IMR-90 (cell line): Measurements from ENCODE around the gene PRKCA. TPM values are rescaled to one million over a fixed set of nuclear protein-coding genes. Genes with fewer than 3 reads are reported as not detected.

Source experiments
- ATAC-seq: fragments of 200-7000 bp; cut with Tn5 transposase; 2 replicates; pipeline ENCODE4 v1.9.1; 2020; ENCODE audit warnings: low read depth, mild to moderate bottlenecking, moderate library complexity
- BruUV-seq: library from RNA; stranded (reverse); fragments of 400-500 nt; replicated peaks from 2 replicates; lab custom pipeline; 2021; lab: Mats Ljungman, UMichigan
- CTCF ChIA-PET: fragments of 300-600 bp; formaldehyde crosslinking; extraction: SDS; loops from one replicate; lab custom pipeline; 2021; ENCODE audit warnings: antibody characterized with exemption; lab: Yijun Ruan, JAX
- POLR2A ChIA-PET: fragments of 300-600 bp; sonication (Branson Sonifier 250); formaldehyde crosslinking; loops from one replicate; lab custom pipeline; 2022; ENCODE audit warnings: antibody characterized with exemption; ENCODE audit not compliant: unreplicated experiment; lab: Charles Lee
- DNase-seq: peaks from one replicate; pipeline ENCODE4 v3.0.0; 2013
- H2AFZ ChIP-seq: replicated peaks from 2 replicates; pipeline ENCODE3; 2013; ENCODE audit warnings: low read length, mild to moderate bottlenecking; ENCODE audit not compliant: poor library complexity
- H2AK5ac ChIP-seq: 2 replicates; pipeline ENCODE4 v1.6.1; 2013; ENCODE audit warnings: low read depth, low read length, inconsistent platforms
- H2AK9ac ChIP-seq: replicated peaks from 2 replicates; pipeline ENCODE3; 2013; ENCODE audit warnings: mild to moderate bottlenecking, low read depth, low read length, moderate library complexity; ENCODE audit not compliant: poor library complexity
- H2BK120ac ChIP-seq: 2 replicates; pipeline ENCODE4 v1.6.1; 2013; ENCODE audit warnings: low read depth, low read length, inconsistent platforms
- H2BK15ac ChIP-seq: 3 replicates; pipeline ENCODE4 v1.6.1; 2013; ENCODE audit warnings: low read depth, low read length, inconsistent platforms
- H2BK20ac ChIP-seq: 2 replicates; pipeline ENCODE4 v1.6.1; 2013; ENCODE audit warnings: low read depth, mild to moderate bottlenecking, inconsistent platforms, low read length, moderate library complexity
- H2BK5ac ChIP-seq: 2 replicates; pipeline ENCODE4 v1.6.1; 2013; ENCODE audit warnings: mild to moderate bottlenecking, low read depth, low read length, inconsistent platforms; ENCODE audit not compliant: poor library complexity, severe bottlenecking
- H3K14ac ChIP-seq: replicated peaks from 2 replicates; pipeline ENCODE4 v1.6.1; 2013; ENCODE audit warnings: low read depth, low read length, inconsistent platforms
- H3K18ac ChIP-seq: 2 replicates; pipeline ENCODE4 v1.6.1; 2013; ENCODE audit warnings: low read depth, low read length, control low read depth
- H3K23ac ChIP-seq: 2 replicates; pipeline ENCODE4 v1.6.1; 2013; ENCODE audit warnings: low read depth, low read length, inconsistent platforms
- H3K27ac ChIP-seq: 2 replicates; pipeline ENCODE4 v1.5.1; 2013; ENCODE audit warnings: mild to moderate bottlenecking, control low read depth, low read length; ENCODE audit not compliant: insufficient read depth
- H3K27me3 ChIP-seq: 2 replicates; pipeline ENCODE4 v1.6.1; 2013; ENCODE audit warnings: low read length; ENCODE audit not compliant: control insufficient read depth, insufficient read depth
- H3K36me3 ChIP-seq: 2 replicates; pipeline ENCODE4 v1.6.1; 2013; ENCODE audit warnings: low read length, mixed read lengths; ENCODE audit not compliant: control insufficient read depth, insufficient read depth
- H3K4ac ChIP-seq: 2 replicates; pipeline ENCODE4 v1.6.1; 2013; ENCODE audit warnings: low read depth, low read length, inconsistent platforms
- H3K4me1 ChIP-seq: 2 replicates; pipeline ENCODE4 v1.6.1; 2013; ENCODE audit warnings: low read length, mixed read lengths; ENCODE audit not compliant: control insufficient read depth, insufficient read depth
- H3K4me2 ChIP-seq: 2 replicates; pipeline ENCODE4 v1.6.1; 2013; ENCODE audit warnings: low read depth, mild to moderate bottlenecking, control low read depth, low read length, moderate library complexity
- H3K4me3 ChIP-seq: 2 replicates; pipeline ENCODE4 v1.5.1; 2013; ENCODE audit warnings: low read depth, mild to moderate bottlenecking, control low read depth, low read length, moderate library complexity; ENCODE audit not compliant: insufficient read depth
- H3K56ac ChIP-seq: 2 replicates; pipeline ENCODE4 v1.6.1; 2013; ENCODE audit warnings: low read length, inconsistent platforms; ENCODE audit not compliant: insufficient read depth; ENCODE audit errors: extremely low read depth
- H3K79me1 ChIP-seq, 2 experiments: 2 replicates each; pipeline ENCODE4 v1.6.1; 2013; ENCODE audit warnings: low read length in 2 of 2, inconsistent platforms in 1 of 2, low read depth in 1 of 2
- H3K9ac ChIP-seq: 2 replicates; pipeline ENCODE4 v1.6.1; 2013; ENCODE audit warnings: low read depth, low read length, control low read depth
- H3K9me1 ChIP-seq: 2 replicates; pipeline ENCODE4 v1.6.1; 2013; ENCODE audit warnings: low read length, inconsistent platforms; ENCODE audit not compliant: insufficient read depth
- H3K9me3 ChIP-seq: 2 replicates; pipeline ENCODE4 v1.6.1; 2013; ENCODE audit warnings: low read length; ENCODE audit not compliant: control insufficient read depth, insufficient read depth
- H4K20me1 ChIP-seq: 2 replicates; pipeline ENCODE4 v1.6.1; 2013; ENCODE audit warnings: low read length, inconsistent platforms; ENCODE audit not compliant: insufficient read depth
- H4K5ac ChIP-seq: 2 replicates; pipeline ENCODE4 v1.6.1; 2013; ENCODE audit warnings: mild to moderate bottlenecking, low read depth, low read length, control low read depth
- H4K8ac ChIP-seq, 2 experiments: 2 replicates each; pipeline ENCODE4 v1.6.1; 2013; ENCODE audit warnings: low read depth in 2 of 2, low read length in 2 of 2, control low read depth in 1 of 2, inconsistent platforms in 1 of 2
- H4K91ac ChIP-seq: 2 replicates; pipeline ENCODE4 v1.6.1; 2013; ENCODE audit warnings: low read depth, low read length, inconsistent platforms; ENCODE audit not compliant: insufficient read depth
- BHLHE40 ChIP-seq: fragments of 150-350 bp; IDR thresholded peaks from 2 replicates; pipeline ENCODE4 v1.6.1; 2016; ENCODE audit warnings: mild to moderate bottlenecking, low read depth, low read length
- ELK1 ChIP-seq: fragments of 150-350 bp; IDR thresholded peaks from 2 replicates; pipeline ENCODE4 v1.6.1; 2016; ENCODE audit warnings: low read depth, mild to moderate bottlenecking, low read length, moderate library complexity, borderline replicate concordance
- MAFK ChIP-seq: IDR thresholded peaks from 2 replicates; pipeline ENCODE4 v1.6.1; 2012; ENCODE audit warnings: low read depth, low read length, improper control_type of control experiment
- MAZ ChIP-seq: IDR thresholded peaks from 2 replicates; pipeline ENCODE4 v1.6.1; 2012; ENCODE audit warnings: low read depth, mild to moderate bottlenecking, low read length, improper control_type of control experiment, moderate library complexity, borderline replicate concordance
- POLR2A ChIP-seq: IDR thresholded peaks from 2 replicates; pipeline ENCODE4 v1.6.1; 2012; ENCODE audit warnings: mild to moderate bottlenecking, low read depth, low read length
- RCOR1 ChIP-seq: IDR thresholded peaks from 2 replicates; pipeline ENCODE4 v1.6.1; 2012; ENCODE audit warnings: mild to moderate bottlenecking, low read length, improper control_type of control experiment; ENCODE audit not compliant: insufficient replicate concordance
- RFX5 ChIP-seq: IDR thresholded peaks from 2 replicates; pipeline ENCODE4 v1.8.0; 2012; ENCODE audit warnings: low read depth, mild to moderate bottlenecking, low read length, moderate library complexity
- SMC3 ChIP-seq: fragments of 150-350 bp; IDR thresholded peaks from 2 replicates; pipeline ENCODE4 v1.6.1; 2016; ENCODE audit warnings: low read depth, mild to moderate bottlenecking, antibody characterized with exemption, low read length, moderate library complexity
- USF2 ChIP-seq: fragments of 150-350 bp; IDR thresholded peaks from 2 replicates; pipeline ENCODE4 v1.6.1; 2017; ENCODE audit warnings: mild to moderate bottlenecking, antibody characterized with exemption, low read length, low read depth
- WGBS, 2 experiments: methylation state at CpG; one replicate each; pipeline versions ENCODE4 v1.1.5 to v1.1.7; 2013; ENCODE audit warnings: missing lambda C conversion rate in 2 of 2; ENCODE audit not compliant: insufficient read length in 1 of 2; ENCODE audit errors: extremely low coverage in 2 of 2; 5-methylcytosine and 5-hydroxymethylcytosine counted together
- dilution Hi-C: fragments of 300-500 bp; cut with HindIII; formaldehyde crosslinking; loops from one replicate; pipeline ENCODE4 v1.14.3; 2018; ENCODE audit warnings: low sequenced_read_pairs; ENCODE audit not compliant: unreplicated experiment
- in situ Hi-C: fragments of 300-500 bp; cut with MboI; formaldehyde crosslinking; loops from 3 replicates; pipeline ENCODE4 v1.14.3; 2019; ENCODE audit warnings: low sequenced_read_pairs, inconsistent platforms, mixed read lengths
- intact Hi-C: fragments of 100-400 bp; cut with micrococcal nuclease; formaldehyde crosslinking; loops from 2 replicates; pipeline ENCODE4 v1.10.0; 2022
- polyA plus RNA-seq, 3 experiments: library from polyadenylated mRNA; depleted of rRNA; stranded (reverse); fragments of >200 nt; gene quantifications; 2 replicates each; pipeline ENCODE4 v1.2.3, GENCODE V29; 2012; ENCODE audit warnings: low replicate concordance in 1 of 3
- total RNA-seq: library from RNA; depleted of rRNA; stranded (reverse); fragments of >200 nt; gene quantifications from 2 replicates; pipeline ENCODE4 v1.2.3, GENCODE V29; 2012

PRKCA gene
- total and polyA plus RNA-seq, 2 of the 4 experiments (the other 2 are of a cell fraction), result 31.0 to 46.0 TPM

DNA sequence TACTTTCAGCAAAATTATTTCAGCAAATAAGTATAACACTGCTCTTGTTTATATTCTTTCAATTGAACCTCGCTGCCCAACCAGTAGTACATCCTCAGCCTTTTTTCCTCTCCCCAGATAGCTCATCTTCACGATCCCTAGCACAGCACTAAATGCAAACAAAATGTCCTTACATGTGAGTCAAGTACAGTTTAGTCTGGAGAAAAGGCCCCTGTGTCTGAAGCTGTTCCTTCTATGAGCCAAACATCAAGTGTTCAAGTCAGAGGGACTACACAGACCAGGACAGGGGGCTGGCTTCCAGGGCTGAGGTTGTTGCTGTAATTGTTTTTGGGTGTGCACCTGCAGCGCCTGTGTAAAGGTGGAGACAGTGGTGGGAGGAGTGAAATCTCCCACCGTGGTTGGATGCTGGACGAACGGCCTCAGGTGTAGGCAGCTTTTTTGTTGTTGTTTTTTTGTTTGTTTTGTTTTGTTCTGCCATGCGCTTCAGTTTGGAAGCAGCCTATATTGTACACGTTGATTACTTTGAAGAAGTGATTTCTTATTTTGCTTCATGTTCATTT is 147.1 kb downstream of the PRKCA start:
- Histone ChIP-seq H3K18ac (no peak overlapping the region), H2AFZ (no peak overlapping the region), H3K27me3 (no peaks in the 10 kb centered on the region), H3K9me1 (peaks cover 15% of the 10 kb centered on the region), H4K20me1 (peaks cover 30% of the 10 kb centered on the region), H3K27ac (no peak overlapping the region), H3K4me2 (no peak overlapping the region), H3K9me3 (no peaks in the 10 kb centered on the region), H4K5ac (no peak overlapping the region), H2BK5ac (no peak overlapping the region), H3K14ac (no peak overlapping the region), H4K91ac (no peak overlapping the region), H2AK5ac (no peak overlapping the region), H2BK20ac (no peak overlapping the region), H2AK9ac (no peak overlapping the region), H3K4ac (no peak overlapping the region; the same call in 1 of the 2 replicates), H3K23ac (0 out of 2 replicates have a peak overlapping the region, but pooled peaks have one; percentile 4), H3K4me3 (no peak overlapping the region), H3K4me1 (peaks cover 7% of the 10 kb centered on the region), H2BK15ac (no peak overlapping the region), H4K8ac (no peak overlapping the region), H3K56ac (no peak overlapping the region), H2BK120ac (no peak overlapping the region), H3K36me3 (0 out of 2 replicates have a peak, but pooled peaks cover 1% of the 10 kb centered on the region), H3K79me1 (peaks cover 67 to 92% of the 10 kb centered on the region in 2 experiments), H3K9ac (no peak overlapping the region)
- CTCF ChIA-PET, result interaction anchor here (0.6 to 1.1 kb wide), 3 partner anchors 16 to 137 kb away, joined by 3 to 4 read pairs (median 4); no protein-coding TSS in a partner anchor
- TF ChIP-seq ELK1 (no peak), POLR2A (no peak), USF2 (no peak), MAFK (no peak), BHLHE40 (no peak), SMC3 (no peak), MAZ (no peak), RCOR1 (no peak), RFX5 (no peak)
- POLR2A ChIA-PET, result no interaction called here
- intact Hi-C loops (no loop called here), in situ Hi-C loops (no loop called here), dilution Hi-C loops (no loop called here)
- ATAC-seq (no peak), DNase-seq (no peak)
- 100% methylated on average over 1 of the region's 8 CpGs; no CpG with 5 or more reads in 1 of the 2 experiments for WGBS, 2 experiments
- BruUV-seq, result no TSS peak
